Stomach (tissue), 4 donors: ENCODE data around the gene NRL.

ENCODE experiments used
- POLR2AphosphoS5 ChIP-seq, 3 donors: sonication (generic); formaldehyde crosslinking; IDR thresholded peaks; one replicate each; pipeline ENCODE4 v1.6.1; 2016; ENCODE audit warnings: antibody characterized with exemption in 3 of 3
- TF ChIP-seq, protein P1 (sequence below), 7 experiments: fragments of 450-650 bp in 4 of 7; fragments of 200-600 bp in 3 of 7; sonication (generic) in 3 of 7; IDR thresholded peaks; one replicate each; pipeline ENCODE4 v1.5.1; 2016 to 2019; ENCODE audit warnings: antibody characterized with exemption in 7 of 7, control low read depth in 2 of 7, mild to moderate bottlenecking in 1 of 7

DNA sequence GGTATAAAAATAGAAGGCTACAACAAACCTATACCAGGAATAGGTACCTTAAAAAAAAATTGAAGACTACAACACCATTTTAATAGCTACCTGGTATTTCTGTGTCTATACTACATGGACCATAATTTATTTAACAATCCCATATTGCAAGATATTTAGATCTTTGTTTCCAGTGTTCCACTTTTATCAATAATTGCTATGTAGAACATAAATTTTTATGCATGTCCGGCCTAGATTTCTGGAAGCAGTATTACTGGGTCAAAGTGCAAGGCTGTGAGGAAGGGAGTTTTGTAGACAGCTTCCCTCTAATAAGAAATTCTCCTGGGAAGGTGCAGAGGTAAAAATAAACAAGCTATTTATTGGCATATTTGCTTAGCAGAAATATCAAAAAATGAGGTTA lies 4.2 kb downstream of the NRL start:
- TF ChIP-seq, protein P1, sequence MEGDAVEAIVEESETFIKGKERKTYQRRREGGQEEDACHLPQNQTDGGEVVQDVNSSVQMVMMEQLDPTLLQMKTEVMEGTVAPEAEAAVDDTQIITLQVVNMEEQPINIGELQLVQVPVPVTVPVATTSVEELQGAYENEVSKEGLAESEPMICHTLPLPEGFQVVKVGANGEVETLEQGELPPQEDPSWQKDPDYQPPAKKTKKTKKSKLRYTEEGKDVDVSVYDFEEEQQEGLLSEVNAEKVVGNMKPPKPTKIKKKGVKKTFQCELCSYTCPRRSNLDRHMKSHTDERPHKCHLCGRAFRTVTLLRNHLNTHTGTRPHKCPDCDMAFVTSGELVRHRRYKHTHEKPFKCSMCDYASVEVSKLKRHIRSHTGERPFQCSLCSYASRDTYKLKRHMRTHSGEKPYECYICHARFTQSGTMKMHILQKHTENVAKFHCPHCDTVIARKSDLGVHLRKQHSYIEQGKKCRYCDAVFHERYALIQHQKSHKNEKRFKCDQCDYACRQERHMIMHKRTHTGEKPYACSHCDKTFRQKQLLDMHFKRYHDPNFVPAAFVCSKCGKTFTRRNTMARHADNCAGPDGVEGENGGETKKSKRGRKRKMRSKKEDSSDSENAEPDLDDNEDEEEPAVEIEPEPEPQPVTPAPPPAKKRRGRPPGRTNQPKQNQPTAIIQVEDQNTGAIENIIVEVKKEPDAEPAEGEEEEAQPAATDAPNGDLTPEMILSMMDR (IDR thresholded peaks at IDR 0.05) = no peak
- TF ChIP-seq POLR2AphosphoS5 (IDR thresholded peaks at IDR 0.05) = no peak
